HCT116 (cell line): ENCODE data around the gene PSMC5. TPM values are rescaled to one million over a fixed set of nuclear protein-coding genes. Genes with fewer than 3 reads are reported as not detected.

Experiments used
- ATAC-seq: fragments of 200-7000 bp; cut with Tn5 transposase; 2 replicates; pipeline ENCODE4 v1.9.1; 2020; ENCODE audit warnings: mild to moderate bottlenecking, moderate library complexity
- BruUV-seq: library from RNA; stranded (reverse); fragments of 400-500 nt; replicated peaks from 2 replicates; lab custom pipeline; 2021; lab: Mats Ljungman, UMichigan
- CTCF ChIA-PET: fragments of 300-600 bp; sonication (Branson Sonifier 250); formaldehyde crosslinking; loops from one replicate; lab custom pipeline; 2021; ENCODE audit warnings: antibody characterized with exemption; lab: Charles Lee
- POLR2A ChIA-PET: fragments of 300-600, 350-600 bp; sonication (Branson Sonifier 250); formaldehyde crosslinking; loops from one replicate; lab custom pipeline; 2021; ENCODE audit warnings: antibody characterized with exemption; lab: Charles Lee
- RAD21 ChIA-PET, 2 experiments: fragments of 300-600 bp; sonication (Branson Sonifier 250); formaldehyde crosslinking; loops; one replicate each; lab custom pipeline; 2023; ENCODE audit warnings: low total read pairs in 2 of 2; ENCODE audit not compliant: uncharacterized antibody in 2 of 2, unreplicated experiment in 2 of 2, low non-redundant PET in 1 of 2; lab: Charles Lee
- DNase-seq: peaks from one replicate; pipeline ENCODE4 v3.0.0-alpha.2; 2010; ENCODE audit warnings: low read depth, low spot score
- H2AFZ ChIP-seq: fragments of 200-600 bp; shearing (Covaris generic), sonication (generic); 2 replicates; pipeline ENCODE4 v1.6.1; 2017; ENCODE audit warnings: low read depth, mixed run types, mixed read lengths, antibody characterized with exemption, low read length; ENCODE audit not compliant: poor library complexity, severe bottlenecking
- H3K27ac ChIP-seq: 2 replicates; pipeline ENCODE4 v1.5.1; 2012; ENCODE audit warnings: low read depth, low read length
- H3K27me3 ChIP-seq: fragments of 200-600 bp; sonication (generic); 2 replicates; pipeline ENCODE4 v1.6.1; 2016; ENCODE audit warnings: mixed run types, low read length, mixed read lengths; ENCODE audit not compliant: insufficient read depth
- H3K36me3 ChIP-seq, 2 experiments: fragments of 200-500 bp in 1 of 2; fragments of 200-600 bp in 1 of 2; sonication (Bioruptor generic) in 1 of 2; sonication (generic) in 1 of 2; 2 replicates each; pipeline versions ENCODE4 v1.5.1 to v1.6.1; 2014 to 2016; ENCODE audit warnings: low read length in 2 of 2, inconsistent platforms in 1 of 2, mixed read lengths in 1 of 2, mixed run types in 1 of 2; ENCODE audit not compliant: insufficient read depth in 2 of 2, control insufficient read depth in 1 of 2
- H3K4me1 ChIP-seq, 2 experiments: fragments of 200-600 bp in 1 of 2; sonication (generic) in 1 of 2; 2 replicates each; pipeline versions ENCODE4 v1.5.1 to v1.6.1; 2012 to 2017; ENCODE audit warnings: low read length in 2 of 2, inconsistent platforms in 1 of 2, mild to moderate bottlenecking in 1 of 2, mixed read lengths in 1 of 2, mixed run types in 1 of 2, moderate library complexity in 1 of 2; ENCODE audit not compliant: insufficient read depth in 2 of 2, control insufficient read depth in 1 of 2
- H3K4me2 ChIP-seq: fragments of 200-600 bp; sonication (generic); 2 replicates; pipeline ENCODE4 v1.6.1; 2017; ENCODE audit warnings: mixed run types, low read length, mixed read lengths
- H3K4me3 ChIP-seq, 2 experiments: fragments of 200-600 bp in 1 of 2; sonication (generic) in 1 of 2; replicated peaks in 1 of 2; 2 replicates each; pipeline ENCODE4 v1.5.1; 2011 to 2016; ENCODE audit warnings: low read length in 2 of 2, control low read depth in 1 of 2, low read depth in 1 of 2, mild to moderate bottlenecking in 1 of 2, mixed read lengths in 1 of 2, mixed run types in 1 of 2
- H3K79me2 ChIP-seq: fragments of 200-600 bp; sonication (generic); 2 replicates; pipeline ENCODE4 v1.6.1; 2017; ENCODE audit warnings: mild to moderate bottlenecking, mixed run types, low read length, moderate library complexity, mixed read lengths; ENCODE audit not compliant: insufficient read depth
- H3K9ac ChIP-seq: fragments of 200-600 bp; sonication (generic); 2 replicates; pipeline ENCODE4 v1.6.1; 2016; ENCODE audit warnings: low read length, mixed read lengths
- H3K9me2 ChIP-seq: fragments of 200-600 bp; sonication (generic), shearing (Covaris generic); 2 replicates; pipeline ENCODE4 v1.6.1; 2017; ENCODE audit warnings: mixed run types, mild to moderate bottlenecking, moderate library complexity; ENCODE audit not compliant: insufficient read depth
- H3K9me3 ChIP-seq, 2 experiments: fragments of 200-500 bp in 1 of 2; fragments of 200-600 bp in 1 of 2; sonication (Bioruptor generic) in 1 of 2; sonication (generic) in 1 of 2; 2 replicates each; pipeline ENCODE4 v1.6.1; 2014 to 2017; ENCODE audit warnings: low read length in 2 of 2, mixed read lengths in 2 of 2, inconsistent platforms in 1 of 2, low read depth in 1 of 2, mild to moderate bottlenecking in 1 of 2, mixed run types in 1 of 2, moderate library complexity in 1 of 2; ENCODE audit not compliant: control insufficient read depth in 1 of 2, insufficient read depth in 1 of 2
- H4K20me1 ChIP-seq: fragments of 200-600 bp; sonication (generic), shearing (Covaris generic); 2 replicates; pipeline ENCODE4 v1.6.1; 2017; ENCODE audit warnings: mixed run types, mild to moderate bottlenecking, moderate library complexity; ENCODE audit not compliant: insufficient read depth
- CBX3 ChIP-seq: IDR thresholded peaks from 2 replicates; pipeline ENCODE4 v1.6.1; 2012; ENCODE audit warnings: low read depth
- ELF1 ChIP-seq: IDR thresholded peaks from 2 replicates; pipeline ENCODE4 v1.6.1; 2012; ENCODE audit warnings: low read depth, borderline replicate concordance
- JUND ChIP-seq: IDR thresholded peaks from 2 replicates; pipeline ENCODE4 v1.6.1; 2012
- RAD21 ChIP-seq: IDR thresholded peaks from 2 replicates; pipeline ENCODE4 v1.6.1; 2012; ENCODE audit warnings: low read depth, mild to moderate bottlenecking
- TCF7L2 ChIP-seq: IDR thresholded peaks from 2 replicates; pipeline ENCODE4 v1.7.0; 2011; ENCODE audit warnings: borderline replicate concordance, inconsistent platforms; ENCODE audit not compliant: insufficient read depth, insufficient read length; ENCODE audit errors: extremely low read depth
- ZBTB33 ChIP-seq: IDR thresholded peaks from 2 replicates; pipeline ENCODE4 v1.6.1; 2011; ENCODE audit warnings: mild to moderate bottlenecking, low read length, moderate library complexity; ENCODE audit not compliant: insufficient replicate concordance; ENCODE audit errors: extremely low read depth
- intact Hi-C: fragments of 100-400 bp; cut with micrococcal nuclease; formaldehyde crosslinking; loops from 2 replicates; pipeline ENCODE4 v1.10.0; 2022
- total RNA-seq: library from RNA; stranded (reverse); gene quantifications from one replicate; pipeline ENCODE4 v1.2.1, GENCODE V29; 2021; ENCODE audit not compliant: unreplicated experiment

PSMC5 gene
- total RNA-seq, 1 experiment from 2014 or later: 193 TPM

- no peak for ATAC-seq
- CTCF ChIA-PET: no interaction called here
Measured at GRCh38 chr17:63830278-63830677, 3.0 kb downstream of the PSMC5 start.

More at GRCh38 chr17:63830278-63830677, 3.0 kb downstream of the PSMC5 start:
- Histone ChIP-seq H3K4me1 (peaks cover 10 to 25% of the 10 kb centered on the region in 2 experiments), H3K27ac (no peak overlapping the region), H3K9me2 (no peaks in the 10 kb centered on the region)
- TF ChIP-seq ELF1: no peak
- TF ChIP-seq JUND: no peak
- TF ChIP-seq RAD21: no peak
- TF ChIP-seq TCF7L2: no peak
- no peak for TF ChIP-seq ZBTB33
- no peak for TF ChIP-seq CBX3
- TF ChIP-seq, all 23 proteins: peak for 0
- no peak overlapping the region for H2AFZ ChIP-seq
- H3K4me2 ChIP-seq: no peak overlapping the region
- peaks cover 57 to 72% of the 10 kb centered on the region in 2 experiments for H3K36me3 ChIP-seq
- ChIA-PET POLR2A (interaction anchor here (1.4 to 4.3 kb wide), 2 partner anchors 8 to 57 kb away, joined by 6 to 16 read pairs; partner anchors contain the start of genes CCDC47 and DDX42), RAD21 (no interaction called here)
- no peak overlapping the region for H3K4me3 ChIP-seq
- no peak for DNase-seq
- intact Hi-C loops: no loop called here
- no peaks in the 10 kb centered on the region for H4K20me1 ChIP-seq
- H3K79me2 ChIP-seq: peaks cover 73% of the 10 kb centered on the region
- no peak overlapping the region for H3K9ac ChIP-seq
- H3K27me3 ChIP-seq: no peaks in the 10 kb centered on the region
- no TSS peak for BruUV-seq
- no peaks in the 10 kb centered on the region for H3K9me3 ChIP-seq
